C4-2B (cell line): Measurements from ENCODE around the gene COPB2.

Experiments used
- CTCF ChIP-seq: fragments of 450-650 bp; conservative IDR thresholded peaks from 2 replicates; pipeline ENCODE4 v1.5.1; 2017; ENCODE audit warnings: mild to moderate bottlenecking
- ZFX ChIP-seq: fragments of 450-650 bp; IDR thresholded peaks from 2 replicates; pipeline ENCODE4 v1.6.1; 2017

- TF ChIP-seq CTCF = no peak
- no peak for TF ChIP-seq ZFX
Observed at GRCh38 chr3:139312959-139313358, 76.5 kb downstream of the COPB2 start.
